Measurements from ENCODE around the gene L3MBTL4. TPM values are rescaled to one million over a fixed set of nuclear protein-coding genes. Genes with fewer than 3 reads are reported as not detected.
"Not testable (repeated sequence)": the region's sequence is repeated elsewhere in the genome, so short reads cannot be mapped to it uniquely, and the experiment has no call there.

Gene L3MBTL4
- total and polyA plus RNA-seq, 3 experiments from 2014 or later = 0.07 to 0.18 (median 0.13) TPM

- ChIA-PET CTCF (no interaction called here), POLR2A (no interaction called here)
- no peaks in the 10 kb centered on the region for H3K4me1 ChIP-seq (ENCODE audit: insufficient read depth, low read length)
- no peaks in the 10 kb centered on the region for H3K9me3 ChIP-seq (ENCODE audit: low read length)
- peaks cover 0 to 2% of the 10 kb centered on the region in 2 donors for H3K27me3 Mint-ChIP-seq
- no peak for DNase-seq
- H3K36me3 ChIP-seq (ENCODE audit: insufficient read depth, low read length) = no peaks in the 10 kb centered on the region
- peaks cover 3 to 11% (median 6%) of the 10 kb centered on the region in 5 donors for H3K9me3 Mint-ChIP-seq
- no peak overlapping the region for H3K4me3 Mint-ChIP-seq
- no peaks in the 10 kb centered on the region for H3K36me3 Mint-ChIP-seq
- H3K4me3 ChIP-seq (ENCODE audit: low read length) = no peak overlapping the region
- H3K27ac ChIP-seq (ENCODE audit: low read depth, low read length) = no peak overlapping the region
- no peak overlapping the region for H3K27ac Mint-ChIP-seq
- H3K27me3 ChIP-seq (ENCODE audit: insufficient read depth, low read length, poor library complexity, severe bottlenecking) = no peaks in the 10 kb centered on the region
- H3K4me1 Mint-ChIP-seq = no peaks in the 10 kb centered on the region
These were observed 135.4 kb downstream of the L3MBTL4 start for GRCh38 chr18:6279308-6279707.

GRCh38 chr18:6273423-6273822, 141.3 kb downstream of the L3MBTL4 start:
- Histone ChIP-seq H3K4me3 (ENCODE audit: low read length) (no peak overlapping the region), H3K27ac (ENCODE audit: low read depth, low read length) (no peak overlapping the region), H3K36me3 (ENCODE audit: insufficient read depth, low read length) (no peaks in the 10 kb centered on the region), H3K9me3 (ENCODE audit: low read length) (no peaks in the 10 kb centered on the region), H3K4me1 (ENCODE audit: insufficient read depth, low read length) (no peaks in the 10 kb centered on the region), H3K27me3 (ENCODE audit: insufficient read depth, low read length, poor library complexity, severe bottlenecking) (no peaks in the 10 kb centered on the region)
- H3K27me3 Mint-ChIP-seq = no peaks in the 10 kb centered on the region
- no peak for DNase-seq
- CTCF ChIA-PET = no interaction called here
- peaks cover 0 to 7% (median 2%) of the 10 kb centered on the region in 3 donors for H3K4me1 Mint-ChIP-seq
- POLR2A ChIA-PET = no interaction called here
- no peak overlapping the region for H3K27ac Mint-ChIP-seq
- H3K36me3 Mint-ChIP-seq = no peaks in the 10 kb centered on the region
- H3K4me3 Mint-ChIP-seq = no peak overlapping the region
- H3K9me3 Mint-ChIP-seq = peaks cover 0 to 10% (median 8%) of the 10 kb centered on the region in 5 donors

- H3K4me1 Mint-ChIP-seq; H3K4me3 Mint-ChIP-seq; H3K4me3 ChIP-seq (ENCODE audit: low read length); H3K36me3 ChIP-seq (ENCODE audit: insufficient read depth, low read length); H3K4me1 ChIP-seq (ENCODE audit: insufficient read depth, low read length); H3K27ac ChIP-seq (ENCODE audit: low read depth, low read length); H3K27me3 Mint-ChIP-seq; H3K36me3 Mint-ChIP-seq; POLR2A ChIA-PET; H3K9me3 ChIP-seq (ENCODE audit: low read length); CTCF ChIA-PET; DNase-seq; H3K9me3 Mint-ChIP-seq; H3K27me3 ChIP-seq (ENCODE audit: insufficient read depth, low read length, poor library complexity, severe bottlenecking): not testable (repeated sequence)
- H3K27ac Mint-ChIP-seq = peak overlapping the region in 1 of 8 donors; percentile 90
These were observed 142.6 kb downstream of the L3MBTL4 start for GRCh38 chr18:6272144-6272543.

GRCh38 chr18:6271585-6271984, 143.1 kb downstream of the L3MBTL4 start:
- CTCF ChIA-PET = no interaction called here
- Mint-ChIP-seq H3K9me3 (peaks cover 3 to 10% (median 8%) of the 10 kb centered on the region in 5 donors), H3K36me3 (no peaks in the 10 kb centered on the region), H3K4me1 (peaks cover 0 to 7% (median 2%) of the 10 kb centered on the region in 3 donors), H3K27ac (no peak overlapping the region), H3K27me3 (no peaks in the 10 kb centered on the region), H3K4me3 (no peak overlapping the region)
- no peaks in the 10 kb centered on the region for H3K27me3 ChIP-seq (ENCODE audit: insufficient read depth, low read length, poor library complexity, severe bottlenecking)
- no peaks in the 10 kb centered on the region for H3K36me3 ChIP-seq (ENCODE audit: insufficient read depth, low read length)
- H3K4me1 ChIP-seq (ENCODE audit: insufficient read depth, low read length) = no peaks in the 10 kb centered on the region
- no peak overlapping the region for H3K27ac ChIP-seq (ENCODE audit: low read depth, low read length)
- H3K4me3 ChIP-seq (ENCODE audit: low read length) = no peak overlapping the region
- DNase-seq = no peak
- POLR2A ChIA-PET = no interaction called here
- no peaks in the 10 kb centered on the region for H3K9me3 ChIP-seq (ENCODE audit: low read length)

- peak in 1 of 5 donors; percentile 2 for DNase-seq
- H3K27ac Mint-ChIP-seq = no peak overlapping the region
- Histone ChIP-seq H3K9me3 (ENCODE audit: low read length) (no peaks in the 10 kb centered on the region), H3K27ac (ENCODE audit: low read depth, low read length) (no peak overlapping the region), H3K27me3 (ENCODE audit: insufficient read depth, low read length, poor library complexity, severe bottlenecking) (no peaks in the 10 kb centered on the region), H3K4me3 (ENCODE audit: low read length) (no peak overlapping the region), H3K4me1 (ENCODE audit: insufficient read depth, low read length) (no peaks in the 10 kb centered on the region), H3K36me3 (ENCODE audit: insufficient read depth, low read length) (no peaks in the 10 kb centered on the region)
- CTCF ChIA-PET = no interaction called here
- no peaks in the 10 kb centered on the region for H3K36me3 Mint-ChIP-seq
- no peaks in the 10 kb centered on the region for H3K27me3 Mint-ChIP-seq
- peaks cover 3 to 10% (median 8%) of the 10 kb centered on the region in 5 donors for H3K9me3 Mint-ChIP-seq
- peak overlapping the region in 2 of 7 donors; percentile 5 to 21 for H3K4me3 Mint-ChIP-seq
- H3K4me1 Mint-ChIP-seq = peaks cover 0 to 7% (median 2%) of the 10 kb centered on the region in 3 donors
- POLR2A ChIA-PET = no interaction called here
These were observed 143.9 kb downstream of the L3MBTL4 start for GRCh38 chr18:6270771-6271216.

GRCh38 chr18:6269660-6270332, 144.9 kb downstream of the L3MBTL4 start:
- Histone ChIP-seq H3K4me1 (ENCODE audit: insufficient read depth, low read length) (no peaks in the 10 kb centered on the region), H3K36me3 (ENCODE audit: insufficient read depth, low read length) (no peaks in the 10 kb centered on the region), H3K27ac (ENCODE audit: low read depth, low read length) (no peak overlapping the region), H3K9me3 (ENCODE audit: low read length) (no peaks in the 10 kb centered on the region), H3K4me3 (ENCODE audit: low read length) (no peak overlapping the region), H3K27me3 (ENCODE audit: insufficient read depth, low read length, poor library complexity, severe bottlenecking) (no peaks in the 10 kb centered on the region)
- Mint-ChIP-seq H3K27me3 (no peaks in the 10 kb centered on the region), H3K4me1 (peaks cover 0 to 7% (median 2%) of the 10 kb centered on the region in 3 donors), H3K9me3 (peaks cover 2 to 8% (median 3%) of the 10 kb centered on the region in 5 donors), H3K27ac (no peak overlapping the region), H3K4me3 (peak overlapping the region in 1 of 7 donors; percentile 48), H3K36me3 (no peaks in the 10 kb centered on the region)
- ChIA-PET CTCF (no interaction called here), POLR2A (no interaction called here)
- no peak for DNase-seq

- Mint-ChIP-seq H3K27ac (no peak overlapping the region), H3K4me3 (no peak overlapping the region), H3K4me1 (peaks cover 0 to 7% (median 2%) of the 10 kb centered on the region in 3 donors), H3K27me3 (no peaks in the 10 kb centered on the region), H3K9me3 (peaks cover 2 to 14% (median 5%) of the 10 kb centered on the region in 5 donors), H3K36me3 (no peaks in the 10 kb centered on the region)
- no peak overlapping the region for H3K27ac ChIP-seq (ENCODE audit: low read depth, low read length)
- H3K9me3 ChIP-seq (ENCODE audit: low read length) = no peaks in the 10 kb centered on the region
- ChIA-PET POLR2A (no interaction called here), CTCF (no interaction called here)
- DNase-seq = no peak
- no peaks in the 10 kb centered on the region for H3K36me3 ChIP-seq (ENCODE audit: insufficient read depth, low read length)
- H3K4me3 ChIP-seq (ENCODE audit: low read length) = no peak overlapping the region
- no peaks in the 10 kb centered on the region for H3K27me3 ChIP-seq (ENCODE audit: insufficient read depth, low read length, poor library complexity, severe bottlenecking)
- no peaks in the 10 kb centered on the region for H3K4me1 ChIP-seq (ENCODE audit: insufficient read depth, low read length)
These were observed 148.5 kb downstream of the L3MBTL4 start for GRCh38 chr18:6266212-6266611.

GRCh38 chr18:6261938-6262337, 152.8 kb downstream of the L3MBTL4 start:
- Mint-ChIP-seq H3K4me3 (no peak overlapping the region), H3K36me3 (no peaks in the 10 kb centered on the region), H3K9me3 (peaks cover 6 to 31% (median 19%) of the 10 kb centered on the region in 5 donors), H3K27ac (no peak overlapping the region), H3K27me3 (no peaks in the 10 kb centered on the region), H3K4me1 (no peaks in the 10 kb centered on the region)
- Histone ChIP-seq H3K9me3 (ENCODE audit: low read length) (no peaks in the 10 kb centered on the region), H3K36me3 (ENCODE audit: insufficient read depth, low read length) (no peaks in the 10 kb centered on the region), H3K4me3 (ENCODE audit: low read length) (no peak overlapping the region), H3K27ac (ENCODE audit: low read depth, low read length) (no peak overlapping the region), H3K4me1 (ENCODE audit: insufficient read depth, low read length) (no peaks in the 10 kb centered on the region), H3K27me3 (ENCODE audit: insufficient read depth, low read length, poor library complexity, severe bottlenecking) (no peaks in the 10 kb centered on the region)
- ChIA-PET CTCF (no interaction called here), POLR2A (no interaction called here)
- DNase-seq = no peak

All from CD8-positive, alpha-beta memory T cell (primary cell).